HepG2 (cell line): ENCODE results near the gene VPS29. TPM values are rescaled to one million over a fixed set of nuclear protein-coding genes. Genes with fewer than 3 reads are reported as not detected.

Source experiments
- ATAC-seq: fragments of 200-7000 bp; cut with Tn5 transposase; 3 replicates; pipeline ENCODE4 v1.9.1; 2020; ENCODE audit warnings: mild to moderate bottlenecking, moderate library complexity
- BruUV-seq: library from RNA; stranded (reverse); fragments of 400-500 nt; replicated peaks from 2 replicates; lab custom pipeline; 2021; lab: Mats Ljungman, UMichigan
- CTCF ChIA-PET: fragments of 300-600 bp; formaldehyde crosslinking; extraction: SDS; loops from one replicate; lab custom pipeline; 2021; ENCODE audit warnings: low total read pairs, inconsistent platforms, low intra/inter-chr PET ratio; lab: Yijun Ruan, JAX
- POLR2A ChIA-PET: fragments of 350-600 bp; sonication (Branson Sonifier 250); formaldehyde crosslinking; loops from one replicate; lab custom pipeline; 2020; ENCODE audit warnings: antibody characterized with exemption, inconsistent platforms; lab: Yijun Ruan, JAX
- DNase-seq: peaks from one replicate; pipeline ENCODE4 v3.0.0-alpha.2; 2015; ENCODE audit warnings: low spot score
- FAIRE-seq: peaks from 3 replicates; lab custom pipeline; 2011; peaks lifted over from hg19 to GRCh38; lab: Jason Lieb, UNC
- H2AFZ ChIP-seq: one replicate; pipeline ENCODE4 v1.6.1; 2011; ENCODE audit warnings: low read length, inconsistent platforms
- H3K27ac ChIP-seq: fragments of 300-600 bp; 3 replicates; pipeline ENCODE4 v1.8.0; 2011; ENCODE audit warnings: mixed run types, mild to moderate bottlenecking, mixed read lengths, low read length, inconsistent platforms; ENCODE audit not compliant: insufficient read depth; ENCODE audit errors: extremely low read length
- H3K27me3 ChIP-seq, 2 experiments: fragments of 200-600 bp in 1 of 2; 2 replicates in 1 of 2; 3 replicates in 1 of 2; pipeline versions ENCODE4 v1.6.0 to v1.8.0; 2011; ENCODE audit warnings: low read length in 2 of 2, mild to moderate bottlenecking in 2 of 2, moderate library complexity in 2 of 2, inconsistent platforms in 1 of 2; ENCODE audit not compliant: insufficient read depth in 2 of 2, control insufficient read depth in 1 of 2
- H3K36me3 ChIP-seq, 2 experiments: fragments of 200-600 bp in 1 of 2; replicated peaks in 1 of 2; 2 replicates in 1 of 2; 3 replicates in 1 of 2; pipeline versions ENCODE4 v1.5.1 to v1.8.0; 2011; ENCODE audit warnings: low read length in 2 of 2, inconsistent platforms in 1 of 2; ENCODE audit not compliant: insufficient read depth in 2 of 2, control insufficient read depth in 1 of 2
- H3K4me1 ChIP-seq: 2 replicates; pipeline ENCODE4 v1.5.1; 2012; ENCODE audit warnings: low read length, inconsistent platforms; ENCODE audit not compliant: insufficient read depth
- H3K4me2 ChIP-seq: 2 replicates; pipeline ENCODE4 v1.6.0; 2011; ENCODE audit warnings: low read depth, low read length, inconsistent platforms
- H3K4me3 ChIP-seq, 3 experiments: fragments of 200-600 bp in 1 of 3; sonication (generic), shearing (Covaris generic) in 1 of 3; replicated peaks in 1 of 3; 2 replicates each; pipeline ENCODE4 v1.5.1; 2011 to 2016; ENCODE audit warnings: low read length in 3 of 3, inconsistent platforms in 2 of 3, low read depth in 2 of 3, mild to moderate bottlenecking in 2 of 3, control low read depth in 1 of 3, mixed read lengths in 1 of 3; ENCODE audit not compliant: insufficient read depth in 1 of 3
- H3K79me2 ChIP-seq: one replicate; pipeline ENCODE4 v1.6.1; 2011; ENCODE audit warnings: low read length, inconsistent platforms; ENCODE audit not compliant: insufficient read depth
- H3K9ac ChIP-seq: 2 replicates; pipeline ENCODE4 v1.6.0; 2011; ENCODE audit warnings: mild to moderate bottlenecking, low read depth, low read length, inconsistent platforms; ENCODE audit not compliant: insufficient read depth
- H3K9me3 ChIP-seq: 2 replicates; pipeline ENCODE4 v1.5.1; 2012; ENCODE audit warnings: mild to moderate bottlenecking, low read length
- H4K20me1 ChIP-seq: 2 replicates; pipeline ENCODE4 v1.6.0; 2011; ENCODE audit warnings: inconsistent platforms, mild to moderate bottlenecking, low read length, moderate library complexity; ENCODE audit not compliant: insufficient read depth
- CCDC6 ChIP-seq: sonication (generic); formaldehyde crosslinking; IDR thresholded peaks from 2 replicates; pipeline ENCODE4 v1.8.1; 2022; ENCODE audit warnings: mild to moderate bottlenecking, missing genetic modification reagents, moderate library complexity
- LCORL ChIP-seq, 2 experiments: fragments of 450-650 bp in 1 of 2; sonication (generic) in 1 of 2; formaldehyde crosslinking in 1 of 2; IDR thresholded peaks; 2 replicates each; pipeline versions ENCODE4 v1.5.0 to v1.6.1; 2017 to 2020; ENCODE audit warnings: antibody characterized with exemption in 1 of 2, missing genetic modification reagents in 1 of 2
- XRCC5 ChIP-seq: fragments of 200-400 bp; formaldehyde crosslinking; optimal IDR thresholded peaks from 2 replicates; pipeline ENCODE3; 2017; ENCODE audit warnings: mild to moderate bottlenecking, low read length
- ZNF331 ChIP-seq: sonication (generic); formaldehyde crosslinking; IDR thresholded peaks from 2 replicates; pipeline ENCODE4 v1.4.0; 2020; ENCODE audit warnings: missing genetic modification reagents
- ZNF343 ChIP-seq: sonication (generic); formaldehyde crosslinking; IDR thresholded peaks from 2 replicates; pipeline ENCODE4 v1.4.0; 2020; ENCODE audit warnings: mild to moderate bottlenecking, missing genetic modification reagents
- ZNF709 ChIP-seq: sonication (generic); formaldehyde crosslinking; IDR thresholded peaks from 2 replicates; pipeline ENCODE4 v1.5.0; 2020; ENCODE audit warnings: mild to moderate bottlenecking, missing genetic modification reagents
- ZSCAN21 ChIP-seq: sonication (generic); formaldehyde crosslinking; IDR thresholded peaks from 2 replicates; pipeline ENCODE4 v1.8.0; 2022; ENCODE audit warnings: mild to moderate bottlenecking, missing genetic modification reagents, moderate library complexity, borderline replicate concordance
- ZSCAN29 ChIP-seq: sonication (generic); formaldehyde crosslinking; conservative IDR thresholded peaks from 2 replicates; pipeline ENCODE4 v1.4.0; 2020; ENCODE audit warnings: mild to moderate bottlenecking, missing genetic modification reagents
- WGBS: methylation state at CpG from one replicate; pipeline ENCODE4 v1.1.6; 2017; ENCODE audit warnings: low lambda C conversion rate; 5-methylcytosine and 5-hydroxymethylcytosine counted together
- in situ Hi-C: cut with HindIII; loops from 2 replicates; pipeline ENCODE4 v1.10.0; 2017; ENCODE audit warnings: low pct_unique_long_range_greater_than_20kb; ENCODE audit not compliant: extremely low pct_ligation_motif_present
- intact Hi-C: fragments of 100-400 bp; cut with micrococcal nuclease; formaldehyde crosslinking; loops from one replicate; pipeline ENCODE4 v1.10.0; 2022; ENCODE audit not compliant: unreplicated experiment
- polyA plus RNA-seq, 8 experiments: library from polyadenylated mRNA; depleted of rRNA in 3 of 8; stranded (reverse) in 7 of 8; unstranded in 1 of 8; fragments of >200 nt; fragmentation: Illumina TruSeq in 4 of 8; extraction: Trizol in 4 of 8; gene quantifications; 2 replicates each; pipeline versions ENCODE4 v1.2.1 to v1.2.3, GENCODE V29; 2011 to 2016; ENCODE audit warnings: low read depth in 4 of 8, missing spikeins in 1 of 8, mixed read lengths in 1 of 8; ENCODE audit not compliant: insufficient read depth in 1 of 8
- total RNA-seq, 5 experiments: library from RNA; depleted of rRNA; stranded (reverse); fragments of >200 nt; fragmentation: Illumina TruSeq; extraction: Trizol; gene quantifications; 2 replicates each; pipeline ENCODE4 v1.2.3, GENCODE V29; 2016; ENCODE audit warnings: low read depth in 1 of 5
- TF ChIP-seq, protein P1 (sequence below): sonication (generic); formaldehyde crosslinking; IDR thresholded peaks from 2 replicates; pipeline ENCODE4 v1.9.0; 2021; ENCODE audit warnings: missing genetic modification reagents, mild to moderate bottlenecking, borderline replicate concordance

The VPS29 gene
- total and polyA plus RNA-seq, 2 of the 13 experiments (the other 11 are each of a cell fraction or from before 2014, with no cell fraction given), result 107 to 114 TPM

GRCh38 chr12:110503432-110503831 lies 1.5 kb upstream of the VPS29 start:
- CTCF ChIA-PET, result no interaction called here
- ATAC-seq, result no peak
- no peak overlapping the region for H3K27ac ChIP-seq
- H3K4me1 ChIP-seq, result peaks cover 29% of the 10 kb centered on the region
- H3K36me3 ChIP-seq, result no peaks in the 10 kb centered on the region
- H3K4me2 ChIP-seq, result no peak overlapping the region
- H3K27me3 ChIP-seq, result peaks cover 0 to 3% of the 10 kb centered on the region in 2 experiments; a peak in 1 of 5 replicates
- no peak overlapping the region for H3K9ac ChIP-seq
- in situ Hi-C loops, result no loop called here
- no peak for TF ChIP-seq ZSCAN29
- TF ChIP-seq LCORL (IDR thresholded peaks at IDR 0.05), result peak; percentile 79
- no peak for TF ChIP-seq LCORL (CRISPR knock-in tag; IDR thresholded peaks at IDR 0.05)
- TF ChIP-seq CCDC6 (CRISPR knock-in tag), result no peak
- TF ChIP-seq, all 625 proteins: peak for 1
- no peaks in the 10 kb centered on the region; the same call in none of the 2 replicates for H4K20me1 ChIP-seq
- H3K79me2 ChIP-seq, result peaks cover 34% of the 10 kb centered on the region
- no peak for FAIRE-seq
- no peak overlapping the region for H2AFZ ChIP-seq
- BruUV-seq, result no TSS peak
- H3K4me3 ChIP-seq, result no peak overlapping the region
- DNase-seq, result no peak
- POLR2A ChIA-PET, result interaction anchor here (0.7 kb wide), 1 partner anchor 54 kb away, joined by 3 read pairs; no protein-coding TSS in a partner anchor
- intact Hi-C loops, result loop anchor here (5.0 kb wide), 1 partner anchor 51 kb away; the partner anchor contains the start of gene ARPC3
- no peaks in the 10 kb centered on the region for H3K9me3 ChIP-seq
- 43% methylated on average over 1 of the region's 1 CpG for WGBS

DNA sequence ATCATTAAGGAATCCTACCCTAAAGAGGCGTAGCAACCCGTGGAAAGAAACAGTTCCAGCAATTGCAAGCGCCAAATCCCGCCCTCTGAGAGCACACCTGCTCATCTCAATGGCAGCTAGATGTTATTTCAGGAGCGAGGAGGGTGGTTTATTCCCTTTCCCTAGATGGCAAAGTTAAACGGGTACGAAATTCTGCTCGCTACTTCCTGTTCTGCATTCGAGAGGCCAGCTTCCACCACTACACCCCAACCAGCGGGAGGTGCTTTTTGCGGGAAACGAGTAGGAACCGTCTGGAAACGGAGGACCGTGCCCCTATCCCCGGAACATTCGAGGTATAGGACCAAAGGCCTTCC lies 536 bp downstream of the VPS29 start:
- DNase-seq (peak; percentile 38), ATAC-seq (peak; percentile 63), FAIRE-seq (no peak)
- intact Hi-C loops (loop anchor here (5.0 kb wide), 1 partner anchor 49 kb away; the partner anchor contains the start of gene ARPC3), in situ Hi-C loops (no loop called here)
- TSS peak; percentile 82 for BruUV-seq
- Histone ChIP-seq H3K9ac (peak overlapping the region; percentile 92), H3K27ac (peak overlapping the region; percentile 89), H3K79me2 (peaks cover 41% of the 10 kb centered on the region), H3K36me3 (peaks cover 0 to 7% of the 10 kb centered on the region in 2 experiments; a peak in 1 of 5 replicates), H2AFZ (peak overlapping the region; percentile 48), H4K20me1 (no peaks in the 10 kb centered on the region; the same call in none of the 2 replicates), H3K4me1 (peaks cover 30% of the 10 kb centered on the region), H3K4me3 (peak overlapping the region; percentile 84 to 95 (median 86)), H3K4me2 (peak overlapping the region; percentile 89), H3K27me3 (peaks cover 0 to 3% of the 10 kb centered on the region in 2 experiments; a peak in 1 of 5 replicates), H3K9me3 (no peaks in the 10 kb centered on the region)
- 0% methylated on average over 5 of the region's 17 CpGs for WGBS
- CTCF ChIA-PET, result no interaction called here
- POLR2A ChIA-PET, result interaction anchor here (1.1 to 3.8 kb wide), 6 partner anchors 20 to 377 kb away, joined by 3 to 36 read pairs (median 4); partner anchors contain the start of genes ARPC3, FAM216A, GPN3 and IFT81
- TF ChIP-seq, protein P1, sequence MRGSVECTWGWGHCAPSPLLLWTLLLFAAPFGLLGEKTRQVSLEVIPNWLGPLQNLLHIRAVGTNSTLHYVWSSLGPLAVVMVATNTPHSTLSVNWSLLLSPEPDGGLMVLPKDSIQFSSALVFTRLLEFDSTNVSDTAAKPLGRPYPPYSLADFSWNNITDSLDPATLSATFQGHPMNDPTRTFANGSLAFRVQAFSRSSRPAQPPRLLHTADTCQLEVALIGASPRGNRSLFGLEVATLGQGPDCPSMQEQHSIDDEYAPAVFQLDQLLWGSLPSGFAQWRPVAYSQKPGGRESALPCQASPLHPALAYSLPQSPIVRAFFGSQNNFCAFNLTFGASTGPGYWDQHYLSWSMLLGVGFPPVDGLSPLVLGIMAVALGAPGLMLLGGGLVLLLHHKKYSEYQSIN (CRISPR knock-in tag), result no peak
- no peak for TF ChIP-seq ZNF331 (CRISPR knock-in tag)
- TF ChIP-seq XRCC5, result no peak
- TF ChIP-seq ZSCAN21, result no peak
- TF ChIP-seq ZNF709 (CRISPR knock-in tag), result no peak
- no peak for TF ChIP-seq ZNF343 (CRISPR knock-in tag)
